Fibroblast of skin of abdomen (primary cell): ENCODE results near the gene STIM1.

Source experiments
- DNase-seq: peaks from one replicate; pipeline ENCODE4 v3.0.0-alpha.2; 2013

Gene STIM1

GRCh38 chr11:3920148-3920852, 64.8 kb downstream of the STIM1 start:
- peak; percentile 66 for DNase-seq

- DNase-seq: no peak
Measured at GRCh38 chr11:3922056-3922455, 66.6 kb downstream of the STIM1 start.

- DNase-seq: no peak
Measured at GRCh38 chr11:3925513-3925912, 70.0 kb downstream of the STIM1 start.

- DNase-seq: no peak
Measured at GRCh38 chr11:3926458-3927095, 71.1 kb downstream of the STIM1 start.

- DNase-seq: no peak
Measured at GRCh38 chr11:3927129-3927796, 71.8 kb downstream of the STIM1 start.

GRCh38 chr11:3929232-3929631, 73.8 kb downstream of the STIM1 start:
- DNase-seq: no peak

GRCh38 chr11:3929649-3930048, 74.2 kb downstream of the STIM1 start:
- no peak for DNase-seq

GRCh38 chr11:3932698-3933097, 77.2 kb downstream of the STIM1 start:
- no peak for DNase-seq

- DNase-seq: no peak
Measured at GRCh38 chr11:3933165-3933628, 77.7 kb downstream of the STIM1 start.

GRCh38 chr11:3934658-3935057, 79.2 kb downstream of the STIM1 start:
- no peak for DNase-seq

- DNase-seq: no peak
Measured at GRCh38 chr11:3936517-3936916, 81.1 kb downstream of the STIM1 start.

- peak; percentile 89 for DNase-seq
Measured at GRCh38 chr11:3939211-3939610, 83.7 kb downstream of the STIM1 start.

GRCh38 chr11:3939651-3940190, 84.3 kb downstream of the STIM1 start:
- DNase-seq: peak; percentile 75

GRCh38 chr11:3942160-3942955, 86.9 kb downstream of the STIM1 start:
- DNase-seq: no peak

GRCh38 chr11:3942956-3943497, 87.6 kb downstream of the STIM1 start:
- DNase-seq: no peak

GRCh38 chr11:3944198-3944597, 88.7 kb downstream of the STIM1 start:
- no peak for DNase-seq

- DNase-seq: no peak
Measured at GRCh38 chr11:3946455-3947017, 91.1 kb downstream of the STIM1 start.

GRCh38 chr11:3947061-3947460, 91.6 kb downstream of the STIM1 start:
- DNase-seq: no peak

GRCh38 chr11:3949125-3949524, 93.7 kb downstream of the STIM1 start:
- DNase-seq: no peak

- DNase-seq: peak; percentile 54
Measured at GRCh38 chr11:3950996-3951660, 95.7 kb downstream of the STIM1 start.

GRCh38 chr11:3952715-3953114, 97.3 kb downstream of the STIM1 start:
- DNase-seq: no peak
